HepG2 (cell line): ENCODE data around the gene NUP62. TPM values are rescaled to one million over a fixed set of nuclear protein-coding genes. Genes with fewer than 3 reads are reported as not detected.

Source experiments
- ATF4 ChIP-seq, 2 experiments: fragments of 450-650 bp in 1 of 2; sonication (generic) in 1 of 2; formaldehyde crosslinking; IDR thresholded peaks; 2 replicates each; pipeline versions ENCODE4 v1.5.0 to v1.8.0; 2020 to 2022; ENCODE audit warnings: mild to moderate bottlenecking in 1 of 2, missing genetic modification reagents in 1 of 2
- CHD2 ChIP-seq: IDR thresholded peaks from 2 replicates; pipeline ENCODE4 v1.6.1; 2011; ENCODE audit warnings: low read depth, low read length, improper control_type of control experiment
- ERF ChIP-seq: IDR thresholded peaks from 2 replicates; pipeline ENCODE4 v1.6.1; 2018; ENCODE audit warnings: missing biosample characterization, missing genetic modification reagents
- FOXK2 ChIP-seq: fragments of 450-650 bp; IDR thresholded peaks from 2 replicates; pipeline ENCODE4 v1.6.1; 2016
- FOXP4 ChIP-seq: sonication (generic); formaldehyde crosslinking; IDR thresholded peaks from 2 replicates; pipeline ENCODE4 v1.4.0; 2020; ENCODE audit warnings: missing genetic modification reagents
- GLMP ChIP-seq: sonication (generic); formaldehyde crosslinking; IDR thresholded peaks from 2 replicates; pipeline ENCODE4 v1.9.0; 2021; ENCODE audit warnings: missing genetic modification reagents, mild to moderate bottlenecking, borderline replicate concordance
- HNF4A ChIP-seq: sonication (generic); formaldehyde crosslinking; IDR thresholded peaks from 2 replicates; pipeline ENCODE4 v1.4.0; 2020; ENCODE audit warnings: missing genetic modification reagents
- HOXD1 ChIP-seq: sonication (generic); formaldehyde crosslinking; IDR thresholded peaks from 2 replicates; pipeline ENCODE4 v1.5.0; 2020; ENCODE audit warnings: missing genetic modification reagents
- JUN ChIP-seq: sonication (generic); formaldehyde crosslinking; IDR thresholded peaks from 2 replicates; pipeline ENCODE4 v1.4.0; 2020; ENCODE audit warnings: mild to moderate bottlenecking, missing genetic modification reagents
- JUND ChIP-seq: sonication (generic); formaldehyde crosslinking; IDR thresholded peaks from 2 replicates; pipeline ENCODE4 v1.8.0; 2022; ENCODE audit warnings: mild to moderate bottlenecking, missing genetic modification reagents
- MYC ChIP-seq: sonication (generic); formaldehyde crosslinking; IDR thresholded peaks from 2 replicates; pipeline ENCODE4 v1.9.0; 2021; ENCODE audit warnings: missing genetic modification reagents, borderline replicate concordance
- NPAS2 ChIP-seq: sonication (generic); formaldehyde crosslinking; IDR thresholded peaks from 2 replicates; pipeline ENCODE4 v1.8.0; 2022; ENCODE audit warnings: mild to moderate bottlenecking, missing genetic modification reagents, borderline replicate concordance
- PBX2 ChIP-seq: IDR thresholded peaks from 2 replicates; pipeline ENCODE4 v1.6.1; 2016; ENCODE audit warnings: control low read depth
- SCMH1 ChIP-seq: sonication (generic); formaldehyde crosslinking; IDR thresholded peaks from 2 replicates; pipeline ENCODE4 v1.9.0; 2021; ENCODE audit warnings: missing genetic modification reagents, mild to moderate bottlenecking, borderline replicate concordance
- SIN3A ChIP-seq: IDR thresholded peaks from 2 replicates; pipeline ENCODE4 v1.6.1; 2011; ENCODE audit warnings: low read depth, mild to moderate bottlenecking, control low read depth, low read length, borderline replicate concordance
- SKIL ChIP-seq: sonication (generic); formaldehyde crosslinking; IDR thresholded peaks from 2 replicates; pipeline ENCODE4 v1.8.0; 2022; ENCODE audit warnings: missing genetic modification reagents, mild to moderate bottlenecking, moderate library complexity, borderline replicate concordance
- U2AF2 ChIP-seq: fragments of 200-400 bp; formaldehyde crosslinking; IDR thresholded peaks from 2 replicates; pipeline ENCODE4 v1.6.1; 2017; ENCODE audit warnings: low read depth, mild to moderate bottlenecking, low read length
- ZNF331 ChIP-seq: sonication (generic); formaldehyde crosslinking; IDR thresholded peaks from 2 replicates; pipeline ENCODE4 v1.4.0; 2020; ENCODE audit warnings: missing genetic modification reagents
- ZNF549 ChIP-seq: sonication (generic); formaldehyde crosslinking; IDR thresholded peaks from 2 replicates; pipeline ENCODE4 v1.5.0; 2020; ENCODE audit warnings: missing genetic modification reagents
- ZNF572 ChIP-seq: sonication (generic); formaldehyde crosslinking; IDR thresholded peaks from 2 replicates; pipeline ENCODE4 v1.5.1; 2020; ENCODE audit warnings: mild to moderate bottlenecking, missing genetic modification reagents
- ZNF740 ChIP-seq: sonication (generic); formaldehyde crosslinking; IDR thresholded peaks from 2 replicates; pipeline ENCODE4 v1.4.0; 2020; ENCODE audit warnings: missing genetic modification reagents
- polyA plus RNA-seq, 8 experiments: library from polyadenylated mRNA; depleted of rRNA in 3 of 8; stranded (reverse) in 7 of 8; unstranded in 1 of 8; fragments of >200 nt; fragmentation: Illumina TruSeq in 4 of 8; extraction: Trizol in 4 of 8; gene quantifications; 2 replicates each; pipeline versions ENCODE4 v1.2.1 to v1.2.3, GENCODE V29; 2011 to 2016; ENCODE audit warnings: low read depth in 4 of 8, missing spikeins in 1 of 8, mixed read lengths in 1 of 8; ENCODE audit not compliant: insufficient read depth in 1 of 8
- total RNA-seq, 5 experiments: library from RNA; depleted of rRNA; stranded (reverse); fragments of >200 nt; fragmentation: Illumina TruSeq; extraction: Trizol; gene quantifications; 2 replicates each; pipeline ENCODE4 v1.2.3, GENCODE V29; 2016; ENCODE audit warnings: low read depth in 1 of 5

NUP62 gene
- total and polyA plus RNA-seq, 2 of the 13 experiments (the other 11 are each of a cell fraction or from before 2014, with no cell fraction given) = 16.5 to 41.5 TPM

GRCh38 chr19:49866933-49867782 lies 62.1 kb downstream of the NUP62 start, which contains the start of gene PNKP (continued):
- no peak for TF ChIP-seq JUND (CRISPR knock-in tag)
- no peak; the same call in 1 of the 2 replicates for TF ChIP-seq HOXD1 (CRISPR knock-in tag)
- TF ChIP-seq ZNF572 (CRISPR knock-in tag) = no peak
- TF ChIP-seq JUN = no peak; the same call in 1 of the 2 replicates
- no peak for TF ChIP-seq U2AF2
- peak; percentile 48; the same call in 1 of the 2 replicates for TF ChIP-seq SIN3A
- TF ChIP-seq FOXK2 = no peak
- TF ChIP-seq NPAS2 = no peak
- TF ChIP-seq HNF4A (CRISPR knock-in tag) = peak; percentile 6; the same call in 1 of the 2 replicates
- TF ChIP-seq GLMP (CRISPR knock-in tag) = no peak
- TF ChIP-seq ZNF549 (CRISPR knock-in tag) = no peak
- no peak for TF ChIP-seq SCMH1 (CRISPR knock-in tag)
- TF ChIP-seq ERF (CRISPR knock-in tag) = peak; percentile 86
- no peak for TF ChIP-seq PBX2 (CRISPR knock-in tag)
- TF ChIP-seq ATF4 (CRISPR knock-in tag; IDR thresholded peaks at IDR 0.05) = peak in 1 of 2 experiments; percentile 34; a peak in 1 of 4 replicates
- peak; percentile 47; the same call in 1 of the 2 replicates for TF ChIP-seq CHD2
- no peak; the same call in 1 of the 2 replicates for TF ChIP-seq SKIL
- TF ChIP-seq FOXP4 (CRISPR knock-in tag) = no peak
- 0 out of 2 replicates have a peak, but pooled peaks have one; percentile 45 for TF ChIP-seq ZNF740 (CRISPR knock-in tag)
- TF ChIP-seq MYC (CRISPR knock-in tag) = peak; percentile 73; the same call in 1 of the 2 replicates
- TF ChIP-seq ZNF331 = no peak
